ENCODE measurements around the gene DERA.
"Not testable (repeated sequence)": the region's sequence is repeated elsewhere in the genome, so short reads cannot be mapped to it uniquely, and the experiment has no call there.

The DERA gene

DNA sequence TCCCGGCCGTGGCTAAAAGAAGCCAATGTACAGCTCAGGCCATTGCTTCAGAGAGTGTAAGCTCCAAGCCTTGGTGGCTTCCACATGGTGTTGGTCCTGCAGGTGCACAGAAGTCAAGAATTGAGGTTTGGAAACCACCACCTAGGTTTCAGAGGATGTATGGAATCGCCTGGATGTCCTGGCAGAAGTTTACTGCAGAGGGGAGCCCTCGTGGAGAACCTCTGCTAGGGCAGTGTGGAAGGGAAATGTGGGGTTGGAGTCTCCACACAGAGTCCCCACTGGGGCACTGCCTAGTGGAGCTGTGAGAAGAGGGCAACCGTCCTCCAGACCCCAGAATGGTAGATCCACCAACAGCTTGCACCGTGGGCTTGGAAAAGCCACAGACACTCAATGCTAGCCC is 103.3 kb downstream of the DERA start:
- not testable (repeated sequence) for DNase-seq (ENCODE audit: low spot score); H3K4me3 ChIP-seq (ENCODE audit: low read length in 2 of 2); H3K4me1 ChIP-seq (ENCODE audit: control insufficient read depth in 2 of 2, insufficient read depth in 1 of 2, low read depth in 1 of 2, low read length in 2 of 2); H4K8ac ChIP-seq (ENCODE audit: low read depth, low read length); H4K91ac ChIP-seq (ENCODE audit: low read depth, low read length, poor library complexity); H3K23ac ChIP-seq (ENCODE audit: low read depth, low read length, poor library complexity); H3K14ac ChIP-seq (ENCODE audit: low read length); H2BK12ac ChIP-seq (ENCODE audit: low read length); H3K4ac ChIP-seq (ENCODE audit: low read length); H3K27me3 ChIP-seq (ENCODE audit: control insufficient read depth in 3 of 3, insufficient read depth in 3 of 3, low read depth in 1 of 3, low read length in 3 of 3); H3K9ac ChIP-seq (ENCODE audit: low read depth, low read length, poor library complexity); H2BK5ac ChIP-seq (ENCODE audit: low read length); H2AK5ac ChIP-seq (ENCODE audit: low read depth, low read length); H2AFZ ChIP-seq (ENCODE audit: low read length); H3K4me2 ChIP-seq (ENCODE audit: insufficient read depth, low read length, poor library complexity, severe bottlenecking); H2BK15ac ChIP-seq (ENCODE audit: low read length); H3K18ac ChIP-seq (ENCODE audit: low read length); H2BK120ac ChIP-seq (ENCODE audit: low read depth, low read length); H3K36me3 ChIP-seq (replicated peaks in 1 of 2; ENCODE audit: control insufficient read depth in 2 of 2, insufficient read depth in 2 of 2, low read length in 2 of 2); H3K27ac ChIP-seq (replicated peaks; ENCODE audit: low read length); H3K79me1 ChIP-seq (ENCODE audit: low read depth, low read length)
- peaks cover 8 to 28% of the 10 kb centered on the region in 2 donors for H3K9me3 ChIP-seq (replicated peaks in 1 of 2; ENCODE audit: control insufficient read depth in 2 of 2, insufficient read depth in 1 of 2, low read depth in 1 of 2, low read length in 2 of 2)
- no CpG with 5 or more reads among the region's 6 CpGs for WGBS, 2 donors (ENCODE audit: extremely low coverage in 2 of 2, insufficient read length in 2 of 2, insufficient replicate concordance in 1 of 2)

DNA sequence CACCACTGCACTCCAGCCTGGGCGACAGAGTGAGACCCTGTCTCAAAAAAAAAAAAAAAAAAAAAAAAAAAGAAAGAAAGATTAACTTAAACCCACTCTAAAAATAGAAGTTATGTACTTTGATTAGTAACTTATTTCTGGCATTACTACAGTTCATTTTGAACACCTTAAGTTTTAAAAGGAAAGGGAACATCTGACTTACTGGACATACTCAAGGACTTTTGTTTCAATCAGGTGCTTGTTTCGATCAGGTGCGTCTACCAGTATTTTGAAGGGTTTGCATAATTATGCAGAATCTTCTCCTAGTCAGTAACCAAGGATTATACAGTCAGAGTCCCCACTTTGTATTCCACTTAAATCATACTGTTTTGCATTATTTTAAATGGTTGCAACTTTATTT is 105.6 kb downstream of the DERA start:
- H3K23ac ChIP-seq (ENCODE audit: low read depth, low read length, poor library complexity) = no peak overlapping the region
- H3K4me3 ChIP-seq (ENCODE audit: low read length in 2 of 2) = no peak overlapping the region
- no peak overlapping the region for H3K4ac ChIP-seq (ENCODE audit: low read length)
- H2BK120ac ChIP-seq (ENCODE audit: low read depth, low read length) = no peak overlapping the region
- DNase-seq (ENCODE audit: low spot score) = no peak
- H3K79me1 ChIP-seq (ENCODE audit: low read depth, low read length) = no peaks in the 10 kb centered on the region
- H2BK12ac ChIP-seq (ENCODE audit: low read length) = no peak overlapping the region
- H3K36me3 ChIP-seq (replicated peaks in 1 of 2; ENCODE audit: control insufficient read depth in 2 of 2, insufficient read depth in 2 of 2, low read length in 2 of 2) = peaks cover 1 to 5% of the 10 kb centered on the region in 2 donors
- no peak overlapping the region for H3K27ac ChIP-seq (replicated peaks; ENCODE audit: low read length)
- no peak overlapping the region for H3K9ac ChIP-seq (ENCODE audit: low read depth, low read length, poor library complexity)
- H2BK15ac ChIP-seq (ENCODE audit: low read length) = no peak overlapping the region
- H3K14ac ChIP-seq (ENCODE audit: low read length) = no peak overlapping the region
- no peak overlapping the region for H4K91ac ChIP-seq (ENCODE audit: low read depth, low read length, poor library complexity)
- no peak overlapping the region for H3K4me2 ChIP-seq (ENCODE audit: insufficient read depth, low read length, poor library complexity, severe bottlenecking)
- H2AK5ac ChIP-seq (ENCODE audit: low read depth, low read length) = no peak overlapping the region
- H2BK5ac ChIP-seq (ENCODE audit: low read length) = no peak overlapping the region
- no CpG with 5 or more reads among the region's 3 CpGs for WGBS, 2 donors (ENCODE audit: extremely low coverage in 2 of 2, insufficient read length in 2 of 2, insufficient replicate concordance in 1 of 2)
- no peak overlapping the region for H4K8ac ChIP-seq (ENCODE audit: low read depth, low read length)
- H3K27me3 ChIP-seq (ENCODE audit: control insufficient read depth in 3 of 3, insufficient read depth in 3 of 3, low read depth in 1 of 3, low read length in 3 of 3) = no peaks in the 10 kb centered on the region
- no peak overlapping the region for H2AFZ ChIP-seq (ENCODE audit: low read length)
- H3K18ac ChIP-seq (ENCODE audit: low read length) = no peak overlapping the region
- no peaks in the 10 kb centered on the region for H3K4me1 ChIP-seq (ENCODE audit: control insufficient read depth in 2 of 2, insufficient read depth in 1 of 2, low read depth in 1 of 2, low read length in 2 of 2)
- H3K9me3 ChIP-seq (replicated peaks in 1 of 2; ENCODE audit: control insufficient read depth in 2 of 2, insufficient read depth in 1 of 2, low read depth in 1 of 2, low read length in 2 of 2) = peaks cover 20 to 37% of the 10 kb centered on the region in 2 donors

DNA sequence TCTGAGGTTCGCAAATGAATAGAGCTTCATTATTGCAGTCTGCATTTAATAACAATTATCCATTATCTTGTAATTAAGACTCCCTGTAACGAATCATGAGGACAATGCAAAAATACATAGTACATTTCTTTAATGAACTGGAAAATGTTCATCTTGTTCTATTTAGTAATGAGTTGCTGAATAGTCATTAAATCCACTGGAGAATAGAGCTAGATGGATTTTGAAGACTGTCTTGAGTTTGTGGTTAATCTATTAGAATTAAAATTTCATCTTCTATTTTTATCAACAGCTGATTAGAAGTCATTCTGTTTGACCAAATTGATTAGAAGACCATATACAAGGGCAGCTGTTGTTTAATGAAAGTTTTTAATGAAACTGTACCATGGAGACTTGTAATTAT is 107.2 kb downstream of the DERA start:
- Histone ChIP-seq H3K14ac (ENCODE audit: low read length) (no peak overlapping the region), H2AK5ac (ENCODE audit: low read depth, low read length) (no peak overlapping the region)

DNA sequence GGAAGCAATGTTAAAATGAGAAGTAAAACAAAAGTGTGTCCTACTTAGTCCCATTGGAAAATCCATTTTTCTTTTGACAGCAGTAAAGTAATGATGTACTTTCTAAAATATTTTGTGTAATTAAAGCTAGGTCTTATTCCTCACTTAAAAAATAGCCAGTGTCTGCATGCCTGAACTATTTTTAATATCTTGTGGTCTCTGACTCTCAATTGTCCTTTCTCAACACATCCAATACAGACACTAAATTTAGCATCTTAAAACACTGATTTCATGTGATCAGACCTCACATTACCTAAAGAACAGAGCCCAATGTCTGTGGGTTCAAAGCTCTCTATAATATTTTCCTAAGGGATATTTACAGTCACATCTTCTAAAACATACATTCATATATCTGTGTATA is 108.0 kb downstream of the DERA start:
- no peak overlapping the region for H3K14ac ChIP-seq (ENCODE audit: low read length)
- H3K27ac ChIP-seq (replicated peaks; ENCODE audit: low read length) = no peak overlapping the region
- DNase-seq (ENCODE audit: low spot score) = no peak
- H2BK15ac ChIP-seq (ENCODE audit: low read length) = no peak overlapping the region
- no peak overlapping the region for H3K23ac ChIP-seq (ENCODE audit: low read depth, low read length, poor library complexity)
- no peak overlapping the region for H2BK12ac ChIP-seq (ENCODE audit: low read length)
- no peak overlapping the region for H3K18ac ChIP-seq (ENCODE audit: low read length)
- no peak overlapping the region for H4K8ac ChIP-seq (ENCODE audit: low read depth, low read length)
- H2BK5ac ChIP-seq (ENCODE audit: low read length) = no peak overlapping the region
- H2AFZ ChIP-seq (ENCODE audit: low read length) = no peak overlapping the region
- H3K9ac ChIP-seq (ENCODE audit: low read depth, low read length, poor library complexity) = no peak overlapping the region
- H3K4ac ChIP-seq (ENCODE audit: low read length) = no peak overlapping the region
- H2BK120ac ChIP-seq (ENCODE audit: low read depth, low read length) = no peak overlapping the region
- H3K79me1 ChIP-seq (ENCODE audit: low read depth, low read length) = no peaks in the 10 kb centered on the region
- peaks cover 1 to 10% of the 10 kb centered on the region in 2 donors for H3K36me3 ChIP-seq (replicated peaks in 1 of 2; ENCODE audit: control insufficient read depth in 2 of 2, insufficient read depth in 2 of 2, low read length in 2 of 2)
- no peak overlapping the region for H3K4me2 ChIP-seq (ENCODE audit: insufficient read depth, low read length, poor library complexity, severe bottlenecking)
- H2AK5ac ChIP-seq (ENCODE audit: low read depth, low read length) = no peak overlapping the region
- H3K4me3 ChIP-seq (ENCODE audit: low read length in 2 of 2) = no peak overlapping the region
- H3K9me3 ChIP-seq (replicated peaks in 1 of 2; ENCODE audit: control insufficient read depth in 2 of 2, insufficient read depth in 1 of 2, low read depth in 1 of 2, low read length in 2 of 2) = peaks cover 21 to 36% of the 10 kb centered on the region in 2 donors
- H4K91ac ChIP-seq (ENCODE audit: low read depth, low read length, poor library complexity) = no peak overlapping the region
- H3K4me1 ChIP-seq (ENCODE audit: control insufficient read depth in 2 of 2, insufficient read depth in 1 of 2, low read depth in 1 of 2, low read length in 2 of 2) = no peaks in the 10 kb centered on the region
- no peaks in the 10 kb centered on the region for H3K27me3 ChIP-seq (ENCODE audit: control insufficient read depth in 3 of 3, insufficient read depth in 3 of 3, low read depth in 1 of 3, low read length in 3 of 3)

More for the DNA sequence above, 107.2 kb downstream of the DERA start:
- no peak overlapping the region for H3K4ac ChIP-seq (ENCODE audit: low read length)
- no peak overlapping the region for H2BK15ac ChIP-seq (ENCODE audit: low read length)
- H3K9ac ChIP-seq (ENCODE audit: low read depth, low read length, poor library complexity) = no peak overlapping the region
- WGBS, 2 donors (ENCODE audit: extremely low coverage in 2 of 2, insufficient read length in 2 of 2, insufficient replicate concordance in 1 of 2) = no CpG with 5 or more reads among the region's 2 CpGs
- H2BK12ac ChIP-seq (ENCODE audit: low read length) = no peak overlapping the region
- H3K79me1 ChIP-seq (ENCODE audit: low read depth, low read length) = no peaks in the 10 kb centered on the region
- H3K4me2 ChIP-seq (ENCODE audit: insufficient read depth, low read length, poor library complexity, severe bottlenecking) = no peak overlapping the region
- H3K18ac ChIP-seq (ENCODE audit: low read length) = no peak overlapping the region
- no peak overlapping the region for H2AFZ ChIP-seq (ENCODE audit: low read length)
- H3K27me3 ChIP-seq (ENCODE audit: control insufficient read depth in 3 of 3, insufficient read depth in 3 of 3, low read depth in 1 of 3, low read length in 3 of 3) = no peaks in the 10 kb centered on the region
- no peak overlapping the region for H2BK5ac ChIP-seq (ENCODE audit: low read length)
- no peaks in the 10 kb centered on the region for H3K4me1 ChIP-seq (ENCODE audit: control insufficient read depth in 2 of 2, insufficient read depth in 1 of 2, low read depth in 1 of 2, low read length in 2 of 2)
- no peak overlapping the region for H4K91ac ChIP-seq (ENCODE audit: low read depth, low read length, poor library complexity)
- DNase-seq (ENCODE audit: low spot score) = no peak
- H3K36me3 ChIP-seq (replicated peaks in 1 of 2; ENCODE audit: control insufficient read depth in 2 of 2, insufficient read depth in 2 of 2, low read length in 2 of 2) = peaks cover 1 to 10% of the 10 kb centered on the region in 2 donors
- no peak overlapping the region for H3K27ac ChIP-seq (replicated peaks; ENCODE audit: low read length)
- no peak overlapping the region for H3K23ac ChIP-seq (ENCODE audit: low read depth, low read length, poor library complexity)
- H2BK120ac ChIP-seq (ENCODE audit: low read depth, low read length) = no peak overlapping the region
- no peak overlapping the region for H3K4me3 ChIP-seq (ENCODE audit: low read length in 2 of 2)
- peaks cover 22 to 39% of the 10 kb centered on the region in 2 donors for H3K9me3 ChIP-seq (replicated peaks in 1 of 2; ENCODE audit: control insufficient read depth in 2 of 2, insufficient read depth in 1 of 2, low read depth in 1 of 2, low read length in 2 of 2)
- no peak overlapping the region for H4K8ac ChIP-seq (ENCODE audit: low read depth, low read length)

Data from neuronal stem cell (in vitro differentiated cells).